GM04503 (cell line): ENCODE data around the gene TNNI2.

Experiments
- DNase-seq: peaks from one replicate; pipeline ENCODE4 v3.0.0-alpha.2; 2012; ENCODE audit warnings: low read depth

TNNI2 gene

DNA sequence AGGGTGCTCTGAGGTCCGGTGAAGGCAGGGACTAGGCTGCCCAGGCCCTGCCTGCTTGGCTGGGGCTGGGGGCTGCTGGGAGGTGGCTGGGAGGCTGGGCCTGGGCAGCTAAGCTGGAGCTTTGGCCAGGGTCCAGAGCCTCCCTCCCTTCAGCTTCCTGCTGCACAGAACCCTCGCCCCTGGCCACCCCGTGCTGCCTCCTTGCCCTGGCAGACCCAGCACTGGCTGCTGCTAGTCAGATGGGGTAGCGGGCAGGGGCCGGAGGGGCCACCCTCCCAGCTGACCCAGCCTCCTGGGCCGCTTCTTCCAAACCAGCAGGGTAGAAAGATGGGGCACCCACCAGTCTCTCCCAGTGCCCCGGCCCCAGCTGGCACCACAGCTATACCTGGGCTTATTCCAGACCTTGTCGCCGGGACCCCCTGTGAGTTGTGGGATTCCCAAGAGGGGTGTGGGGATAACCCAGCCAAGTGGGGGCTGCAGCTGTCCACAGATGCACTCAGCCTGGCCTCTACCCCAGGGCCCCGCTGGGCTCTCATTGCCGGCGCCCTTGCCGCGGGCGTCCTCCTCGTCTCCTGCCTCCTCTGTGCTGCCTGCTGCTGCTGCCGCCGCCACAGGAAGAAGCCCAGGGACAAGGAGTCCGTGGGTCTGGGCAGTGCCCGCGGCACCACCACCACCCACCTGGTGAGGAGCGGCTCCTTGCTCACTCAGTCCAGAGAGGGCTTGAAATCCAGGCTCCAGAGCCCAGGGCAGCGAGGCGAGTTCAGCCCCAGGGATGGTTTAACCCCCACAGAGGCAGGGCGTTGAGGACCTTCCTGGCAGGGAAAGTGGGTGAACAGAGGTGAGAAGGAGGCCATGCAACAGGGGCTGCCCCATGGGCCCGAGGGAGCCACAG, 3.8 kb upstream of the TNNI2 start, which contains the start of gene SYT8:
Gene SYT8 (plus strand): TSS at position 212 of the 892 bp plus-strand sequence. CDS start 116 bp downstream, at position 328.
- no peak for DNase-seq

DNA sequence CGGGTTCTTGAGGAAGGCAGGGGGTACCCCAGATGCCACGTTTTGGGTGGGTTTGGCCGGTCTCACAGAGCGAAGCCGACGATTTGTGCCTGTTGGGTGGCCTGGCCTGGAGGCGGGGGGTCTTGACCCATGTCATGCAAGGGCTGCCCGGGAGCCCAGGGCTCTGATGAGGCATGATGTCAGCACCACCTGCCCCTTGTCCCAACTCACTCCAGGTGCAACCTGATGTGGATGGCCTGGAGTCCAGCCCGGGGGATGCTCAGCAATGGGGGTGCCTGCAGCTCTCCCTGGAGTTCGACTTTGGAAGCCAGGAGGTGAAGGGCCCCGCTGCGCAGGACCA, 3.1 kb upstream of the TNNI2 start:
- no peak for DNase-seq

DNA sequence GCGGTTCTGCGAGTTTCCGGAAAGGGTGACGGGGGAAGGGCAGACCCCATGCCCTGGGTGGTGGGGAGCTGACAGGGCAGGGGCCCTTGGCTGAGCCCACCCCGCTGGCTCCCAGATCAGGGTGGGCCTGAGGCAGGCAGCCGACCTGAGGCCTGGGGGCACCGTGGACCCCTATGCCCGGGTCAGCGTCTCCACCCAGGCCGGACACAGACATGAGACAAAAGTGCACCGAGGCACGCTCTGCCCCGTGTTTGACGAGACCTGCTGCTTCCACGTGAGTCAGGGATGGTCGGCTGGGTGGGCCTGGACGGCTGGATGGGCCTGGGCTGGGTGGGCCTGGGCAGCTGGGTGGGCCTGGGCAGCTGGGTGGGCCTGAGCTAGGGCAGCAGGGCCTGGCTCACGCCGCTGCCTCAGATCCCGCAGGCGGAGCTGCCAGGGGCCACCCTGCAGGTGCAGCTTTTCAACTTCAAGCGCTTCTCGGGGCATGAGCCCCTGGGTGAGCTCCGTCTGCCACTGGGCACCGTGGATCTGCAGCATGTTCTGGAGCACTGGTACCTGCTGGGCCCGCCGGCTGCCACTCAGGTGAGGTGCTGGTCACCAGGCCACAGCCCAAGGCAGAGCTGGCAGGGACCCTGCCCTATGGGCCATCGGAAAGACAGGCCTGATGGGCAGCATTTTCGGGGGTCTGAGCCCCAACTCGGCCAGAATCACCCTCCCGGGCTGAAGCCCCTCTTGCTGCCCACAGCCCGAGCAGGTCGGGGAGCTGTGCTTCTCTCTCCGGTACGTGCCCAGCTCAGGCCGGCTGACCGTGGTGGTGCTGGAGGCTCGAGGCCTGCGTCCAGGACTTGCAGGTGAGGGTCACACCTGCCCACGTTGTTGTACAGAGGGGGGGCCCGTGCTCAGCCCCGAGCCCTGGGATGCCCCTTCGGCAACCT, 2.5 kb upstream of the TNNI2 start:
- DNase-seq: no peak

DNA sequence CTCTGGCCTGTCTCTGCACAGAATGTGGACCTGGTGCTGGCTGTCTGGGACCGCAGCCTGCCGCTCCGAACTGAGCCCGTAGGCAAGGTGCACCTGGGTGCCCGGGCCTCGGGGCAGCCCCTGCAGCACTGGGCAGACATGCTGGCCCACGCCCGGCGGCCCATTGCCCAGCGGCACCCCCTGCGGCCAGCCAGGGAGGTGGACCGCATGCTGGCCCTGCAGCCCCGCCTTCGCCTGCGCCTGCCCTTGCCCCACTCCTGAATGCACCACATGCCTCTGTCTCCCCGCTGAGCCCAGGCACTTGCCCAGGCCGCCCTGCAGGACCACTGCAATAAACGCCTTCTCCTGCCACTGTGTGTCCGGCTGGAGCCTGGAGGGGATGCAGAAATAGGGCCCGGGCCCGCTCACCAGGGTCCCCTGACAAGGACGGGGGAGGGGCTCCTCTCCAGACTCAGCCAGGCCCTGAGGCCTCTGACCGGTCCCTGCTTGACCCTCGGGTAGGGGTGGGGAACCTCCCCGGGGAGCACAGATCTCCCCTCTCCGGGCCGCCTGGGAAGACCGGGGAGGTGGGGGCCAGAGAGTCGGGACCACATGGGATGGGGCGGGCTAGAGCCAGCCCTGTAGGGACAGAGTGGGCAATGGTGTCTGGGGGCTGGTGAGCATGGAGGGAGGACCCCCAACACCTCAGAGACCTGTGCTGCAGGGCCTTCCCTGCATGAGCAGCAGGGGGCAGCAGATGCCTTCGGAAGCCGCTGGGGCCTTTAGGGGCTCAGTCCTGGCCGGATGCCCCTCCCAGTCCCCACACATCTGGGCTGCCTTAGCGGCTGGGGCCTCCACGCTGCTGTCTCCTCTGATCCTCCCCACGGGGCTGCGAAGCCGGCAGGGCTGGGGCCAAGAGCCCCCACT, 1.4 kb upstream of the TNNI2 start:
- no peak for DNase-seq

DNA sequence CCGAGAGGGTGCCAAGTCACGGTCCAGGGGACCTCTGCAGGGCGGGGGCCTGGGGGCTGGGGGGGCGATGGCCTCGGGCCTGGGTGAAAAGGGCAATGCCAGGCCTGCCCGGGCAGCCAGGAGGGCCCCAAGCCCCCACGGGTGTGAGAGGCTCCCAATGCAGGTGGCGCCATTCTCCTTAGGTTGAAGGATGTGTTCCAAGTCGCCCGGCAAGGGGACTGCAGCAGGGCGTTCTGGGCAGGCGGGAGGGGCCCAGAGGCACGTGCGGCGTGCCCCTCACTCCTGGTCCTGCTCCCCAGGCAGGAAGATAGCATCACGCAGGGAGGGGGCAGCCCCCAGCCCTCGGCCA, 730 bp upstream of the TNNI2 start:
- no peak for DNase-seq

DNA sequence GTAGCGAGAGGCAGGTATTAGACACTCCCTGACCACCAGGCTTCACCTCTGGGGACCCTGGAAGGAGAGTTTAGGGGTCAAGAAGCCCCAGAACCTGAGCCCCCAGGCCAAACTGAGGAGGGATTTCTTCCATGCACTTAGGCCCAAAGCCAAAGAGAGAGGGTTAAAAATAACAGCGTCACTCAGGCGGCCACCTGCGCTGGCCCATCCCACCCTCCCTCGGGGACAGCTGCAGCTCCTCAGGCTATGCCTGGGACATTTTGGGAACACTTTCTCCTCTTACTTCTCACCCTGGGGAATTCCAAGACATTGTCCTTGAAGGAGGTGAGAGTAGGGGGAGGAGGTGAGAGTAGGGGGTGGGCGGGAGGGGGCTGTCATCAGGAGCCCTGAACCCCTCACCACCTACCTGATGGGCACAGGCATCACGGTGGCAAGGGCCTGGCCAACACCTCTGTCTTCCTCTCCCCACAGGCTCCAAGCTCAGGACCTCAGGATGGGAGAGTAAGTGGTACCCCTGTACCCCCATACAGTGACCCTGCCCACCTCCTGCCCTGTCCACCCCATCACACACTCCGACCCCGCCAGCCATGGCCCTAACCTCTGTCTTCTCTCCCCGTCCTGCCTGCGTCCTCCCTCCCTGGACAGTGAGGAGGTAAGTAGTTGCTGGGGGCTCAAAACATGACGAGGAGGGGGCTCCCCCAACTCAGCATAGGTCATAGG, 583 bp downstream of the TNNI2 start:
- DNase-seq: no peak

DNA sequence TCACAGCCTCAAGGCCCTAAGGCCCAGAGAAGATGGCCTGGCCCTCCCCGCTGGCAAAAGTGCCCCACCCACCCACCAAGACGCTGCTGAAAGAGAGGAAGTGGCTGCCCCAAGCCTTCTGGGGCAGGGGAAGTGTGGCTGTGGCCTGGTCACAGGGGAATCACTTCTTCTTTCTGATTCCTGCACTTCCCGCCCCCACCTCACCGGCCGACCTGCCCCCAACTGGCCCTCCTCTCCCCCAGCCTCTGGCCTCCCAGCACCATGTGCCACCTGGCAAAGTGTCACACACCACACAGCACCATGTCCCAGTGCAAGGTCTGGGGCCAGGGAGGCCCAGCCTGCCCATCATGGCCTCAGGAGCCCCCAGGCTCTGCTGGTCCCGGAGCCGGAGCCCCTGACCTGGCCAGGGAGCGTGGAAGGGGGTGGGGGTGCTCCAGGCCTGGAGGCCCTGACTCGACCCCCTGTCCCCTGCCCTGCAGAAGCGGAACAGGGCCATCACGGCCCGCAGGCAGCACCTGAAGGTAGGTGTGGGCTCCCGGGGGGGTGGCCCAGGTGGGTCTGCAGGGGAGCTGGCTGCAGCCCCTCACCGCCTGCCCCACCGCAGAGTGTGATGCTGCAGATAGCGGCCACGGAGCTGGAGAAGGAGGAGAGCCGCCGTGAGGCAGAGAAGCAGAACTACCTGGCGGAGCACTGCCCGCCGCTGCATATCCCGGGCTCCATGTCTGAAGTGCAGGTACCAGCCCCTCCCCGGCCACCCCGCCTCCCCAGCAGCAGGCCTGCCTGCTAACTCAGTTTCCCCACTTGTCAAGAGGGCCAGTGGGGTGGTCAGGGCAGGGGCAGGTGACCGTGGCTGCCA, 1.4 kb downstream of the TNNI2 start:
- DNase-seq: no peak

DNA sequence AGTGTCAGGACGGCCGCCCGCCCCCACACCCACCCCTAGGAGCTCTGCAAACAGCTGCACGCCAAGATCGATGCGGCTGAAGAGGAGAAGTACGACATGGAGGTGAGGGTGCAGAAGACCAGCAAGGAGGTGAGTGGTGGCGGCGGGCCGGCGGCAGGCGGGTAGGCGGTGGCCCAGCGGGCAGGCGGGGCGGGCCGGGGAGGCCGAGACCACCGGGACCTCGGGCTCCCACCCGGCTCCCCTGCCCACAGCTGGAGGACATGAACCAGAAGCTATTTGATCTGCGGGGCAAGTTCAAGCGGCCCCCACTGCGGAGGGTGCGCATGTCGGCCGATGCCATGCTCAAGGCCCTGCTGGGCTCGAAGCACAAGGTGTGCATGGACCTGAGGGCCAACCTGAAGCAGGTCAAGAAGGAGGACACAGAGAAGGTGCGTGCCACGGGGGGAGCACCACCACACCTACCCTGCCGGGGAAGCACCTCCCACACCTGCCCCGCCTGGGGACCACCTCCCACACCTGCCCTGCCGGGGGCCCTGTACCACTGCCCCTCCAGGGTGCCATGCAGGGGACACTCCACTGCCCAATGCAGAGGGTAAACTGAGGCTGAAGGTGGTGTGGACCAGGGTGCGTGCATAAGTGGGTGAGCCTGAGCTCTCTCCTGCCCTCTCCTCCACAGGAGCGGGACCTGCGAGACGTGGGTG, 2.1 kb downstream of the TNNI2 start:
- DNase-seq: no peak

DNA sequence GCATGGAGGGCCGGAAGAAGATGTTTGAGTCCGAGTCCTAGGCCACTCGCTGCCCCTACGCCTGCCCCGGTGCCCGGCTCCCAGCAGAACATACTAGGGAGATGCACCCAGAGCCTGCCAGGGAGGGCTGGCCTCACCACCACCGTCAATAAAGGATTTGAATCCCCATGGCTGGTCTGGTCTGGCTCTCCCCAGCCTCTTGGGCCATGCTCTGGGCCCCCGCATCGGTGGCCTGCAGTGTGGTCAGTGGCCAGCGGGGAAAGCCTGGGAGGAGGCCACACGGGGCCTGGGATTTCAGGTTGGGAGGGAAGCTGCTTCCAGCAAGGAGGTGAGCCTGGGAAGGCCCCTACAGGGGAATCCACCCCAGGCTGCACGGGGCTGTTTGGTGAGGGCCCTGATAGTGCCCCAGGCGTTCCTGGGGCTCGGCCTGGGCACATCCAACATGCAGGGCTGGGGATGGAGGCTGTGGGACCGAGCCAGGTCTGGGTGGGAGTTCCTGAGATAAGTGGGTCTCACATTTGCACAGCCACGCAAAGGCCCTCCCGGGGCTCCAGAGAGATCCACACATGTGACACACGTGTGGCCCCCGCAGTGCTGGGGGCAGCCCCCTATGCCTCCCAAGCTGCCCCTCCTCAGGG, 2.8 kb downstream of the TNNI2 start:
- no peak for DNase-seq

DNA sequence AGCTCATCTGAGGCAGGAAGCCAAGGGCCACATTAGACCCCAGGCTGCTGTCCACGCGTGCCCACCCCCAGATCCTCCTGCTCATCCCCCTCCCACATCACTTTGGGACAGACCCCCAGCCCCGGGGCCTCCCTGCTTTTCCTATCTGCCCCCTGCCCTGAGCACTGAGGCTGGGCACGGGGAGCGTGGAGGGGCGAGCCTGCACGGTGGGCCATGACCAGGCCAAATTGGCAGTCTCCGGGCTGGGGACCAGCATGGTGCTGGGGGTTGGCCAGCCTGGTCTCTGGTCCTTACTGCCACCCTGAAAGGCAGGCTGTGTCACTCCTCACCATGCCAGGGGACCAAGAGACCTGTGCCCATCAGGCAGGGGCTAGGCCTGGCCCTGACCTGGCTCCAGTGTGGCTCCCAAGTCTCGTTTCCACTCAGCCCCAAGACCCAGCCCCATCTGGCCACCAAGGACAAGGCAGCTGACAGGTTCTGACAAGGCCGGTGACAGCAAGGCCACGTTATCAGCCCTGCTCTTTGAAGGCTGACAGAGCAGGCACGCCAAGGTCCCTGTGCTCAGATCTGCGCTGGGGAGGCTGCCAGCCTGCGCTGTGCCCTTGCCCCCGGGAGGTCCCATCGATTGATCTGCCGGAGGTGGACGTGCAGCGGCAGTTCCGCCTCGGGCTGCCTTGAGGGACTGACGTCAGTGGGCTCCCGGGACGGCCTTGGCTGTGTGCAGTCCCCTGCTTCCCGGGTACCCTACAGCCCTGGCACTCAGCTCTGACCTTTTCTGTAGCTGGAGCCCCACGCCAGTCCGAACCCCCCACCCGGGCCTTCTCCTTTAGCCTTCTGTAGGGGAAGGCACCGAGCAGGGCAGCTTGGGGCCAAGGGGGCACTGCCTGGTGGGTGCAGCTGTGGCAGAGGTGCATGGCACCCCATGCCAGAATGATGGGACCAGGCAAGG, 3.6 kb downstream of the TNNI2 start:
- no peak for DNase-seq

DNA sequence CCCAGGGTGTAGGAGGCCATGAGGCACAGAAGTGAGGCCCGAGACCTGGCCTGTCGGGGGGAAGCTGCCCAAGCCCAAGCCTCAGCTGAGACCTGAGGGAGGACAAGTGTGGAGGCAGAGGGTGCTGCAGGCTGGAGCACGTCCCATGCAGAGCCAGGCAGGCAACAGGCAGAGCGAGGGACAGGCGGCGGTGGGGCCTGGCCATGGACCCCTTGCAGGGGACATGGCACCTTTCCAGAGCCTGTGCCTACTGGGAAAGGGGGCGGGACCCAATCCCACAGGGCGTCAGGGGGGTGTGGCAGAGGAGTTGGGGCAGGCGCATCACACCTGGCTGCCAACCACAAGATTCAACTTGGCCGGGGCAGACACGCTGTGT, 4.3 kb downstream of the TNNI2 start:
- no peak for DNase-seq

DNA sequence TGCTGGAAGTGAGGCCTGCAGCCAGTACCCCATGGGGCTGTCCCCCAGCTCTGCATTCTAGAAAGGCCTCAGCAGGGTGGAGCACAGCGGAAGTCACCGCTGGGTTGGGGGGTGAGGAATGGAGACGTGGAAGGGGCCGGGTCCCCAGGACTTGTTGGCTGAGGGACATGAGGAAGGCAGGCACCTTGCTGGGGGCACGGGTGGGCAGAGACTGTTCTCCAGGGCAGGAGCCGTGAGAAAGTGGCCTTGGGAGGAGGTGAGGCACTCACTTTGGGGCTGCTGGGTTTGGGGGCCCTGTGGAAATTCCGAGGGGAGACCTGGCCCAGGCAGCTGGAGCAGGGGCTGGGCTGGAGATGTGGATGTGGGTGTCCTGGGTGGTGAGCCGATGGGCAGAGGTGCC, 5.0 kb downstream of the TNNI2 start:
- no peak for DNase-seq

DNA sequence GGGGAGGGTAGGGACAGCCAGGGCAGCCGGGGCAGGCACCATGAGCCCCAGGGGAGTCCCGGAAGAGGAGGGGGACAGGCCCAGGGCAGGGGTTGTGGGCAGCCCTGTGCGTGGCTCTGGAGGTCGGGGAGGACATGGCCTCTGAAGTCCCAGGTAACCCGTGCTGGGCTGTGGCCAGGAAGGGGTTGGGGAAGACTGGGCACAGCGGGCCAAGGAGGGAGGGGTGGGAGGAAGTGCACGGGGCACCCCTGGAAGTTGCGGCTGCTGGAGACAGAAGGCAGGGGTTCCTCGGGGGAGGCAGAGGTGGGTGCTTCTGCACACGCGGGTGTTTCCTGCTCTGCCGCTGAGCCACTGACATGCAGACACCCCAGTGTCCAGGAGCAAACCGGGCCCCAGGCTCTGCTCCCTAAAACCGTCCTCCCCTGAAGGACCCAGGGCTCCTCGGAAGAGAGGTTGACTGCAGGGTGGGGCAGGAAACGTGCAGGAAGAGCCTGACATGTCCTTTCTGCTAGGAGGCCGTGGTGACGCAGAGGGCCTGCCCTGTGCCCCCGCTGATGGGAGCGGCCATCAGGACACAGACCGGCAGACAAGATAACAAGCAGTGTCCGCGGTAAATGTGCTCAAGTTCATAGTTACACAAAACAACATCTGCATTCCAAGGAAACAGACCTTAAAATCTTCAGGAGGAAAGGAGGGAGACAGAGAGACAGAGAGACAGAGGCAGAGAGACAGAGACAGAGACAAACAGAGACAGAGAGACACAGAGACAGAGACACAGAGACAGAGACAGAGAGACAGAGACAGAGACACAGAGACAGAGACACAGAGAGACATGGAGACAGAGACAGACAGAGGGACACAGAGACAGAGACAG, 5.7 kb downstream of the TNNI2 start:
- DNase-seq: no peak

DNA sequence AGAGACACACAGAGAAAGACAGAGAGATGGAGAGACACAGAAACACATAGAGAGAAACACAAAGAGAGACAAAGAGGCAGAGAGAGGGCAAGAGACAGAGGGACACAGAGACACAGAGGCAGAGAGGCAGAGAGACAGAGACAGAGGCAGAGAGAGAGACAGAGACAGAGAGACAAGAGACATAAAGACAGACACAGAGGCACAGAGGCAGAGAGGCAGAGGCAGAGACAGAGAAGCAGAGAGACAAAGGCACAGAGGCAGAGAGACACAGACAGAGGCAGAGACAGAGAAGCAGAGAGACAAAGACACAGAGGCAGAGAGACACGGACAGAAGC, 6.3 kb downstream of the TNNI2 start:
- no peak for DNase-seq

DNA sequence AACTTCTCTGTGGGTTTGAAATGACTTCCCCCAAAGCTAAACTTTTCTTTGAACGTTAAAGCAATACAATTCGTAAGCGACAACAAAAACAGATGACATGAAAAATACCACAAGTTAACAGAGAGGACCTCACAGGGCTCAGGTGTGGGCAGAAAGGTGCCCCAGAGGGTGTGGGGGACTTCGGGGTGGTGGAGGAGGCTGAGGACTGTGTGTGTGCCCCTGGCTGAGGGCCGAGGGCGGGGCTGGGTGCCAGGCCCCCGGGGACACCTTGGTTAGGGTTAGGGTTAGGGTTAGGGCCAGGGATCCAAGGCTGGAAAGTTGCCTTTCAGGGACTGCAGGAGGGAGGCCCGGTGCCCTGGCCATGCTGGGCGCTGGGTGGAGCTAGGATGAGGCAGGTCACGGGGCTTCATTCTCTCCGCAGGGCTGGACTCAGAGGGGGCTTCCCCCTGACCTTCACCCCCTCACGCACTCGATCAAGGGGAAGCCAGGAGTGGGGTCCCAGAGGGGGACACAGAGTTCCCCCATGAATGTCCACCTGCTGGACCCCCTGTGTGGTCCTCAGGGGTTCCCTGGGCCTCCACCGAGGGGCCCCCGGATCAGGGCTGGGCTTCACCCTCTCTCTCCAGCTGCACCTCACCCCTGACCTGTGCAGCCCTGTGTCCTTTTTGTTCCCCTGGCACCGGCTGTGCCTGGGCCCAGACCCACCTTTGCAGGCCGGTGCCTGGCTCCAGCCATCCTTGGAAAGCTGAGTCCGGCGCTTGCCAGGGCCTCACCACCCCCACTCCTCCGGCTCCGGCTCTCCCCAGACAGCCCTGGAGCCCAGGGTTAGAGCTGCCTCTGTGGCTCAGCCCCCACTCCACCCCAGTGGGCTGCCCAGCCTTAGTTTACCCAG, 7.0 kb downstream of the TNNI2 start:
- no peak for DNase-seq

DNA sequence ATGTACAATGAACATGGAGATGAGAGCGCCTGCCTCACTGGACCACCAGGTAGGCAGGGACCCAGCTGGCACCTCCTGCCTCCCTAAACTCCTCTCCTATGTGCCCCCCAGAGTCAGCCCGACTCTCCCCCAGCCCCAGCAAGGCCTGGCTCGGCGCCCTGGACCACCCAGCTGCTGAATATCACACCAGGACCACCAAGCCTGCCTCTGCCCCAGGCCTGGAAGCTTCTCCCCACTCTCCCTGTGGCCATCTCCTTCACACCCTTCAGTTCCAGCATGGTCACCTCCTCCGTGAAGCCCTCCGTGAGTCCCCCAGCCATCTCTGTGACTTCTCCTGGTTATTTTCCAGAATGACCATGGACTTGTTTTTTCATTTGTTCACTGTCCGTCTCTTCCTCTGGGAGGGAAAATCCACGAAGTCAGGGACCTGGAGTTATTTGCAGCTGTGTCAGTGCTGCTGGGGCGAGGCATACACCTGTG, 7.7 kb downstream of the TNNI2 start:
- no peak for DNase-seq
